Neuronal stem cell (in vitro differentiated cells): ENCODE measurements around the gene GPD1.

Source experiments
- DNase-seq: peaks from one replicate; pipeline ENCODE4 v3.0.0-alpha.2; 2013; ENCODE audit warnings: low spot score
- H2AFZ ChIP-seq: one replicate; pipeline ENCODE4 v1.6.1; 2013; ENCODE audit warnings: mild to moderate bottlenecking, low read length, inconsistent platforms
- H2AK5ac ChIP-seq: 2 replicates; pipeline ENCODE4 v1.6.1; 2013; ENCODE audit warnings: low read depth, mild to moderate bottlenecking, inconsistent platforms, low read length, moderate library complexity, mixed read lengths
- H2BK120ac ChIP-seq: 2 replicates; pipeline ENCODE4 v1.6.1; 2013; ENCODE audit warnings: low read depth, mild to moderate bottlenecking, inconsistent platforms, low read length, moderate library complexity, mixed read lengths
- H2BK12ac ChIP-seq: one replicate; pipeline ENCODE4 v1.6.1; 2013; ENCODE audit warnings: low read length, inconsistent platforms
- H2BK15ac ChIP-seq: 2 replicates; pipeline ENCODE4 v1.6.1; 2013; ENCODE audit warnings: mild to moderate bottlenecking, low read length, inconsistent platforms, mixed read lengths
- H2BK5ac ChIP-seq: one replicate; pipeline ENCODE4 v1.6.1; 2013; ENCODE audit warnings: inconsistent platforms, mild to moderate bottlenecking, low read length, moderate library complexity
- H3K14ac ChIP-seq: one replicate; pipeline ENCODE4 v1.6.1; 2013; ENCODE audit warnings: low read length, inconsistent platforms
- H3K18ac ChIP-seq: 2 replicates; pipeline ENCODE4 v1.6.1; 2013; ENCODE audit warnings: low read length, inconsistent platforms
- H3K23ac ChIP-seq: 2 replicates; pipeline ENCODE4 v1.6.1; 2013; ENCODE audit warnings: low read depth, mild to moderate bottlenecking, mixed read lengths, low read length, inconsistent platforms; ENCODE audit not compliant: poor library complexity
- H3K27ac ChIP-seq: replicated peaks from 3 replicates; pipeline ENCODE4 v1.5.1; 2013; ENCODE audit warnings: low read length, inconsistent platforms
- H3K27me3 ChIP-seq, 3 experiments: 2 replicates each; pipeline ENCODE4 v1.6.1; 2013; ENCODE audit warnings: low read length in 3 of 3, mild to moderate bottlenecking in 2 of 3, inconsistent platforms in 1 of 3, low read depth in 1 of 3, mixed read lengths in 1 of 3, moderate library complexity in 1 of 3; ENCODE audit not compliant: control insufficient read depth in 3 of 3, insufficient read depth in 3 of 3
- H3K36me3 ChIP-seq, 2 donors: replicated peaks in 1 of 2; 2 replicates each; pipeline ENCODE4 v1.6.1; 2013; ENCODE audit warnings: low read length in 2 of 2; ENCODE audit not compliant: control insufficient read depth in 2 of 2, insufficient read depth in 2 of 2
- H3K4ac ChIP-seq: 2 replicates; pipeline ENCODE4 v1.6.1; 2013; ENCODE audit warnings: inconsistent platforms, mild to moderate bottlenecking, low read length, moderate library complexity
- H3K4me1 ChIP-seq, 2 donors: 1 replicate in 1 of 2; 2 replicates in 1 of 2; pipeline ENCODE4 v1.6.1; 2013; ENCODE audit warnings: low read length in 2 of 2, low read depth in 1 of 2; ENCODE audit not compliant: control insufficient read depth in 2 of 2, insufficient read depth in 1 of 2
- H3K4me2 ChIP-seq: one replicate; pipeline ENCODE4 v1.6.1; 2013; ENCODE audit warnings: mild to moderate bottlenecking, low read length, inconsistent platforms; ENCODE audit not compliant: insufficient read depth, poor library complexity, severe bottlenecking
- H3K4me3 ChIP-seq, 2 donors: 2 replicates each; pipeline ENCODE4 v1.5.1; 2013; ENCODE audit warnings: low read length in 2 of 2, mild to moderate bottlenecking in 2 of 2, inconsistent platforms in 1 of 2, moderate library complexity in 1 of 2
- H3K79me1 ChIP-seq: one replicate; pipeline ENCODE4 v1.6.1; 2013; ENCODE audit warnings: low read depth, mild to moderate bottlenecking, inconsistent platforms, low read length, moderate library complexity
- H3K9ac ChIP-seq: one replicate; pipeline ENCODE4 v1.6.1; 2013; ENCODE audit warnings: mild to moderate bottlenecking, low read depth, low read length, inconsistent platforms; ENCODE audit not compliant: poor library complexity
- H3K9me3 ChIP-seq, 2 donors: replicated peaks in 1 of 2; 2 replicates each; pipeline versions ENCODE3 to v1.6.1; 2013; ENCODE audit warnings: low read length in 2 of 2, mild to moderate bottlenecking in 2 of 2, inconsistent platforms in 1 of 2, low read depth in 1 of 2, mixed read lengths in 1 of 2, moderate library complexity in 1 of 2; ENCODE audit not compliant: control insufficient read depth in 2 of 2, insufficient read depth in 1 of 2
- H4K8ac ChIP-seq: one replicate; pipeline ENCODE4 v1.6.1; 2013; ENCODE audit warnings: low read depth, mild to moderate bottlenecking, inconsistent platforms, low read length, moderate library complexity
- H4K91ac ChIP-seq: one replicate; pipeline ENCODE4 v1.6.1; 2013; ENCODE audit warnings: low read length, low read depth, mild to moderate bottlenecking, inconsistent platforms; ENCODE audit not compliant: poor library complexity
- WGBS, 2 donors: extraction: QIAGEN DNeasy Blood & Tissue Kit; methylation state at CpG; one replicate each; pipeline ENCODE4 v1.1.7; 2013; ENCODE audit warnings: missing lambda C conversion rate in 2 of 2, mixed read lengths in 1 of 2; ENCODE audit not compliant: insufficient read length in 2 of 2, insufficient replicate concordance in 1 of 2; ENCODE audit errors: extremely low coverage in 2 of 2; 5-methylcytosine and 5-hydroxymethylcytosine counted together

Gene GPD1

DNA sequence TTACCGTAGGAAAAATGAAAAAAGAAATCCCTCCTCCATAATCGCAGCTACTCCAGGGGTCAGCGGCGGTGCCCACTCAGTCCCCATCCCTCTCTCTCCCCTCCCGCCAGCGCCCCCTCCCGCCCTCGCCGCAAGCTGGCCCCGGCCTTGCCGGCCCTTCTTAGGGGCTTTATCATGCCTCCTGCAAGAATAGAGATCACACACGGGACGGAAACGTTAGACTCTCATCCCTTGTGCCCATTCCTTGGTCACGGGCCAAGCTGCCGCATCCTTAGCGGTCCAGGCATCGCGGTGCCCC is 7.5 kb downstream of the GPD1 start:
- Histone ChIP-seq H3K23ac (no peak overlapping the region), H3K18ac (peak overlapping the region; percentile 92), H3K4me3 (peak overlapping the region; percentile 51 to 66), H3K4me2 (peak overlapping the region; percentile 47), H3K27me3 (no peaks in the 10 kb centered on the region), H4K8ac (peak overlapping the region; percentile 33), H3K4me1 (peaks cover 18 to 22% of the 10 kb centered on the region in 2 donors), H2BK5ac (no peak overlapping the region), H3K79me1 (peaks cover 7% of the 10 kb centered on the region), H2BK12ac (no peak overlapping the region), H4K91ac (no peak overlapping the region), H3K27ac (peak overlapping the region; percentile 33), H3K9ac (no peak overlapping the region), H3K36me3 (peaks cover 0 to 1% of the 10 kb centered on the region in 2 donors), H2BK120ac (no peak overlapping the region), H2AFZ (peak overlapping the region; percentile 97), H3K9me3 (no peaks in the 10 kb centered on the region), H2AK5ac (peak overlapping the region; percentile 57), H2BK15ac (no peak overlapping the region), H3K4ac (no peak overlapping the region), H3K14ac (no peak overlapping the region)
- no CpG with 5 or more reads among the region's 19 CpGs for WGBS, 2 donors
- no peak for DNase-seq

GRCh38 chr12:50111693-50112455 is 8.1 kb downstream of the GPD1 start, which contains the start of gene COX14:
Gene COX14, plus strand, starts transcription at chr12:50112236. Its CDS starts 7,808 bp downstream, at chr12:50120044.
- Histone ChIP-seq H2BK120ac (no peak within 1 kb of the TSS), H3K79me1 (peaks cover 7% of the 10 kb centered on the region), H2BK15ac (peak within 1 kb of the TSS; percentile 12), H3K36me3 (peaks cover 0 to 5% of the 10 kb centered on the region in 2 donors), H4K91ac (peak within 1 kb of the TSS; percentile 11), H4K8ac (peak within 1 kb of the TSS; percentile 76), H3K4me3 (peak within 1 kb of the TSS; percentile 78 to 97), H3K9me3 (no peaks in the 10 kb centered on the region), H3K14ac (peak within 1 kb of the TSS; percentile 10), H3K27ac (peak within 1 kb of the TSS; percentile 82), H3K18ac (peak within 1 kb of the TSS; percentile 92), H2BK12ac (no peak within 1 kb of the TSS), H2AFZ (peak within 1 kb of the TSS; percentile 97), H3K27me3 (no peaks in the 10 kb centered on the region), H3K9ac (peak within 1 kb of the TSS; percentile 98), H3K4ac (peak within 1 kb of the TSS; percentile 24), H2BK5ac (peak within 1 kb of the TSS; percentile 83), H3K23ac (peak within 1 kb of the TSS; percentile 99), H2AK5ac (peak within 1 kb of the TSS; percentile 57), H3K4me2 (peak within 1 kb of the TSS; percentile 90), H3K4me1 (peaks cover 18 to 22% of the 10 kb centered on the region in 2 donors)
- WGBS, 2 donors, result no CpG with 5 or more reads among the region's 59 CpGs
- peak; percentile 100 for DNase-seq

GRCh38 chr12:50112456-50113218 is 8.8 kb downstream of the GPD1 start:
- H2BK15ac ChIP-seq, result no peak overlapping the region
- peak overlapping the region; percentile 99 for H3K23ac ChIP-seq
- H4K8ac ChIP-seq, result no peak overlapping the region
- peak overlapping the region; percentile 89 for H3K18ac ChIP-seq
- H3K9ac ChIP-seq, result peak overlapping the region; percentile 98
- H3K27ac ChIP-seq, result peak overlapping the region; percentile 82
- DNase-seq, result no peak
- H2BK120ac ChIP-seq, result no peak overlapping the region
- peak overlapping the region; percentile 88 for H2AFZ ChIP-seq
- H3K27me3 ChIP-seq, result no peaks in the 10 kb centered on the region
- no peak overlapping the region for H3K4ac ChIP-seq
- peaks cover 7% of the 10 kb centered on the region for H3K79me1 ChIP-seq
- H2BK12ac ChIP-seq, result no peak overlapping the region
- no peaks in the 10 kb centered on the region for H3K9me3 ChIP-seq
- WGBS, 2 donors, result no CpG with 5 or more reads among the region's 26 CpGs
- no peak overlapping the region for H4K91ac ChIP-seq
- peak overlapping the region; percentile 90 for H3K4me2 ChIP-seq
- peak overlapping the region; percentile 83 for H2BK5ac ChIP-seq
- H3K36me3 ChIP-seq, result peaks cover 0 to 5% of the 10 kb centered on the region in 2 donors
- H3K14ac ChIP-seq, result peak overlapping the region; percentile 10
- peak overlapping the region; percentile 1 for H2AK5ac ChIP-seq
- H3K4me3 ChIP-seq, result peak overlapping the region; percentile 78 to 97
- H3K4me1 ChIP-seq, result peaks cover 18 to 22% of the 10 kb centered on the region in 2 donors

GRCh38 chr12:50117057-50117622 is 13.3 kb downstream of the GPD1 start:
- Histone ChIP-seq H2BK120ac (no peak overlapping the region), H3K79me1 (peaks cover 9% of the 10 kb centered on the region), H3K27me3 (no peaks in the 10 kb centered on the region), H4K8ac (no peak overlapping the region), H2AK5ac (no peak overlapping the region), H3K36me3 (peaks cover 0 to 28% of the 10 kb centered on the region in 2 donors), H3K4me2 (no peak overlapping the region), H3K18ac (no peak overlapping the region), H2BK5ac (no peak overlapping the region), H3K14ac (no peak overlapping the region), H3K4ac (no peak overlapping the region), H3K23ac (no peak overlapping the region), H3K9me3 (no peaks in the 10 kb centered on the region), H2BK12ac (no peak overlapping the region), H3K4me1 (peaks cover 0 to 5% of the 10 kb centered on the region in 2 donors), H2AFZ (no peak overlapping the region), H4K91ac (no peak overlapping the region), H3K9ac (no peak overlapping the region), H3K4me3 (no peak overlapping the region), H2BK15ac (no peak overlapping the region), H3K27ac (no peak overlapping the region)
- DNase-seq, result no peak
- no CpG with 5 or more reads among the region's 6 CpGs for WGBS, 2 donors
